Testis (tissue), 3 donors: Measurements from ENCODE around the gene ST6GALNAC1. TPM values are rescaled to one million over a fixed set of nuclear protein-coding genes. Genes with fewer than 3 reads are reported as not detected.
A peak's percentile ranks its signal among the peaks of the same experiment; 100 is the strongest.
"Not testable (repeated sequence)": the region's sequence is repeated elsewhere in the genome, so short reads cannot be mapped to it uniquely, and the experiment has no call there.

Source experiments
- DNase-seq: peaks from one replicate; pipeline ENCODE4 v3.0.0-alpha.2; 2019
- H3K27ac ChIP-seq, 2 donors: fragments of 200-600 bp; sonication (generic); one replicate each; pipeline ENCODE4 v1.5.1; 2019
- H3K27me3 ChIP-seq: fragments of 200-600 bp; sonication (generic); one replicate; pipeline ENCODE4 v1.5.1; 2019
- H3K36me3 ChIP-seq: fragments of 200-600 bp; sonication (generic); one replicate; pipeline ENCODE4 v1.5.1; 2017; ENCODE audit warnings: low read depth; ENCODE audit errors: missing control alignments
- H3K4me1 ChIP-seq: fragments of 200-600 bp; sonication (generic); one replicate; pipeline ENCODE4 v1.5.1; 2019
- H3K4me3 ChIP-seq, 2 donors: fragments of 200-600 bp; sonication (generic); one replicate each; pipeline ENCODE4 v1.5.1; 2017 to 2019
- H3K9me3 ChIP-seq: fragments of 200-600 bp; sonication (generic); one replicate; pipeline ENCODE4 v1.5.1; 2017
- POLR2A ChIP-seq: fragments of 450-650 bp; IDR thresholded peaks from one replicate; pipeline ENCODE4 v1.6.1; 2017; ENCODE audit warnings: antibody characterized with exemption, mild to moderate bottlenecking, moderate library complexity
- WGBS, 2 donors: methylation state at CpG; one replicate each; pipeline ENCODE4 v1.1.5; 2018; 5-methylcytosine and 5-hydroxymethylcytosine counted together
- intact Hi-C: fragments of 100-400 bp; cut with DNase I; formaldehyde crosslinking; loops from one replicate; pipeline ENCODE4 v1.15.1; 2023; ENCODE audit warnings: low total_unique reads
- polyA plus RNA-seq: library from polyadenylated mRNA; stranded (reverse); fragments of 350-450 nt; fragmentation: Illumina TruSeq; extraction: RNeasy Lipid Tissue Mini Kit (QIAGEN cat#74804); gene quantifications from one replicate; pipeline ENCODE4 v1.2.3, GENCODE V29; 2014; ENCODE audit warnings: low read depth, low replicate concordance; ENCODE audit not compliant: insufficient read depth
- total RNA-seq, 2 donors: library from RNA; depleted of rRNA; stranded (reverse); fragments of >200 nt; gene quantifications; one replicate each; pipeline ENCODE4 v1.2.3, GENCODE V29; 2016
- TF ChIP-seq, protein P1 (sequence below), 3 experiments: fragments of 450-650 bp in 2 of 3; fragments of 200-600 bp in 1 of 3; sonication (generic) in 1 of 3; IDR thresholded peaks; one replicate each; pipeline ENCODE4 v1.5.1; 2016 to 2019; ENCODE audit warnings: antibody characterized with exemption in 3 of 3, mild to moderate bottlenecking in 2 of 3, moderate library complexity in 1 of 3

Gene ST6GALNAC1
- total and polyA plus RNA-seq, 3 donors from 2014 or later, result 11.9 to 20.6 (median 20.1) TPM

GRCh38 chr17:76642032-76642561 lies 1.5 kb downstream of the ST6GALNAC1 start:
- TF ChIP-seq POLR2A, result no peak
- TF ChIP-seq, protein P1, sequence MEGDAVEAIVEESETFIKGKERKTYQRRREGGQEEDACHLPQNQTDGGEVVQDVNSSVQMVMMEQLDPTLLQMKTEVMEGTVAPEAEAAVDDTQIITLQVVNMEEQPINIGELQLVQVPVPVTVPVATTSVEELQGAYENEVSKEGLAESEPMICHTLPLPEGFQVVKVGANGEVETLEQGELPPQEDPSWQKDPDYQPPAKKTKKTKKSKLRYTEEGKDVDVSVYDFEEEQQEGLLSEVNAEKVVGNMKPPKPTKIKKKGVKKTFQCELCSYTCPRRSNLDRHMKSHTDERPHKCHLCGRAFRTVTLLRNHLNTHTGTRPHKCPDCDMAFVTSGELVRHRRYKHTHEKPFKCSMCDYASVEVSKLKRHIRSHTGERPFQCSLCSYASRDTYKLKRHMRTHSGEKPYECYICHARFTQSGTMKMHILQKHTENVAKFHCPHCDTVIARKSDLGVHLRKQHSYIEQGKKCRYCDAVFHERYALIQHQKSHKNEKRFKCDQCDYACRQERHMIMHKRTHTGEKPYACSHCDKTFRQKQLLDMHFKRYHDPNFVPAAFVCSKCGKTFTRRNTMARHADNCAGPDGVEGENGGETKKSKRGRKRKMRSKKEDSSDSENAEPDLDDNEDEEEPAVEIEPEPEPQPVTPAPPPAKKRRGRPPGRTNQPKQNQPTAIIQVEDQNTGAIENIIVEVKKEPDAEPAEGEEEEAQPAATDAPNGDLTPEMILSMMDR (IDR thresholded peaks at IDR 0.05), result no peak
- WGBS, 2 donors, result 64 to 82% methylated on average over 5 of the region's 5 CpGs

DNA sequence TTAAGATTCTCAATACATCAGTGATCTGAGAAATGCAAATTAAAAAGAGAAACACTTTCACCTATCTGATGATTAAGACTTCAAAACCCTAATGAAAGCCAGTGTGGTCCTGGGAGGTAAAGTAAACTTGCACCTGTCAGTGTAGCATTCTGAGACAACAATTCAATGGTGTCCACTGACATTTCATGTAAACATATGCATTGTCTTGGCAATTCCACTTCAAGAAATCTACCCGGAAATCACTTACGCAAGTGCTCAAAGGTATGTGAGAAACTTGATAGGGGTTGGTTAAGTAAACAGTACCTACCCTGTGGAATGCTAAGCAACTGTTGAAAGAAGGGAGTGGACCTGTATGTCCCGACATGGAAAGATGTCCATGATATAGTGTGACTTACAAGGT lies 2.1 kb downstream of the ST6GALNAC1 start:
- Histone ChIP-seq H3K4me1 (peaks cover 17% of the 10 kb centered on the region), H3K4me3 (no peak overlapping the region), H3K9me3 (no peaks in the 10 kb centered on the region), H3K36me3 (no peaks in the 10 kb centered on the region), H3K27ac (peak overlapping the region in 1 of 2 donors; percentile 22), H3K27me3 (no peaks in the 10 kb centered on the region)
- no peak for TF ChIP-seq POLR2A
- TF ChIP-seq, protein P1 (IDR thresholded peaks at IDR 0.05), result no peak
- 47 to 58% methylated on average over 3 of the region's 3 CpGs for WGBS, 2 donors
- no peak for DNase-seq
- intact Hi-C loops, result no loop called here

More at GRCh38 chr17:76642032-76642561, 1.5 kb downstream of the ST6GALNAC1 start:
- intact Hi-C loops, result no loop called here
- no peaks in the 10 kb centered on the region for H3K27me3 ChIP-seq
- H3K4me1 ChIP-seq, result peaks cover 17% of the 10 kb centered on the region
- no peak for DNase-seq
- no peaks in the 10 kb centered on the region for H3K9me3 ChIP-seq
- no peaks in the 10 kb centered on the region for H3K36me3 ChIP-seq
- no peak overlapping the region for H3K4me3 ChIP-seq
- H3K27ac ChIP-seq, result peak overlapping the region in 1 of 2 donors; percentile 38

DNA sequence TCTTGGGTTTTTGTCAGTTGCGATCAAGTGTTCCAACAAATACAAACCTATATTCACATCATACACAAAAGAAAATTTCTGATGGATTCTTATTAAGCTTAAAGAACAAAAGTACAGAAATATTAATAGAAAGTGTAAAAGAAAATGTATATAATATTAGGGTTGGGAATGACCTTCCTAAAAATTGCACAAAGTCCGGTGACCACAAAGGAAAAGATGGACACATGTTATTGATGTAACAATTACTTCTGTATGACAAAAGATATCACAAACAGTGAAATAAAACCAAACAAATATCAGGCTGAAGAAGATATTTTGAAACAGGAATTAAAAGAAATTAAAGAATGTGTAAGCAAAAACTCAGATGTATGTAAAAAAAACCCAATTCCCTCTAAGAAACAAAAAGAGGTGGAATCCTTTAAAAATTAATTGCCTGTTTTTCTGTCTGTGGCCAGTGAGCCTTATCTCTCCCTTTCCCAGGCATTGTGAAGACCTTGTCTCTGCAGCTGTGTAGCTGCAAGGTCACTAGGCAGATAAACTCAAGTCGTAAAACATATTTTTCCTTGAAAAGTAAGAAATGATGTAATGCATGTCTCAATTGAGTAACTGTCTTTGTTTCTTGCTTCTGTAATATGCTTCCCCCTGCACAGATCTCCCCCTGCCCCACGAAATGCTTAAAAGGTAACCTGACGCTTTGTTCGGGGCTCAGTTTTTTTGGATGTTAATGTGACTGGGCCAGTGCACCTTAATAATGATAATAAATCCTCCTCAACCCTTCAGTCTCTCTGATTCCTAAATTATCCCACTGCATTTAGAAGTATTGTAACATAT lies 2.8 kb downstream of the ST6GALNAC1 start:
- H3K4me1 ChIP-seq, result peaks cover 17% of the 10 kb centered on the region
- DNase-seq, result peak; percentile 45
- 51 to 62% methylated on average over 6 of the region's 6 CpGs for WGBS, 2 donors
- intact Hi-C loops, result no loop called here
- H3K27ac ChIP-seq, result peak overlapping the region in 1 of 2 donors; percentile 51
- H3K4me3 ChIP-seq, result no peak overlapping the region
- H3K36me3 ChIP-seq, result no peaks in the 10 kb centered on the region
- TF ChIP-seq, protein P1 (IDR thresholded peaks at IDR 0.05), result no peak
- TF ChIP-seq POLR2A, result no peak
- H3K27me3 ChIP-seq, result no peaks in the 10 kb centered on the region
- H3K9me3 ChIP-seq, result no peaks in the 10 kb centered on the region

GRCh38 chr17:76638263-76638662 lies 5.3 kb downstream of the ST6GALNAC1 start:
- intact Hi-C loops, result no loop called here
- Histone ChIP-seq H3K9me3 (no peaks in the 10 kb centered on the region), H3K27ac (peak overlapping the region in 1 of 2 donors; percentile 51), H3K4me3 (no peak overlapping the region), H3K27me3 (no peaks in the 10 kb centered on the region), H3K36me3 (no peaks in the 10 kb centered on the region), H3K4me1 (peaks cover 17% of the 10 kb centered on the region)
- 74 to 81% methylated on average over 10 of the region's 10 CpGs for WGBS, 2 donors
- no peak for TF ChIP-seq POLR2A
- TF ChIP-seq, protein P1 (IDR thresholded peaks at IDR 0.05), result no peak
- DNase-seq, result no peak

DNA sequence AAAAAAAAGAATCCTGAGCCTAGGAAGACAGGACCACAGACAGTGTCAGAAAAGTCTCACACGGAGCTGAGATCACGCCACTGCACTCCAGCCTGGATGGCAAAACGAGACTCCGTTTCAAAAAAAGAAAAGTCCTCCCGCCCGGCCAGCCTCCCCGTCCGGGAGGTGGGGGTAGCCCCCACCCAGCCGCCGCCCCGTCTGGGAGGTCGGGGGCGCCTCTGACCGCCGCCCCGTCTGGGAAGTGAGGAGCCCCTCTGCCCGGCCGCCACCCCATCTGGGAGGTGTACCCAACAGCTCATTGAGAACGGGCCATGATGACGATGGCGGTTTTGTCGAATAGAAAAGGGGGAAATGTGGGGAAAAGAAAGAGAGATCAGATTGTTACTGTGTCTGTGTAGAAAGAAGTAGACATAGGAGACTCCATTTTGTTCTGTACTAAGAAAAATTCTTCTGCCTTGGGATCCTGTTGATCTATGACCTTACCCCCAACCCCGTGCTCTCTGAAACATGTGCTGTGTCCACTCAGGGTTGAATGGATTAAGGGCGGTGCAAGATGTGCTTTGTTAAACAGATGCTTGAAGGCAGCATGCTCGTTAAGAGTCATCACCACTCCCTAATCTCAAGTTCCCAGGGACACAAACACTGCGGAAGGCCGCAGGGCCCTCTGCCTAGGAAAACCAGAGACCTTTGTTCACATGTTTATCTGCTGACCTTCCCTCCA lies 6.9 kb downstream of the ST6GALNAC1 start:
- H3K4me3 ChIP-seq, H3K36me3 ChIP-seq, H3K9me3 ChIP-seq, intact Hi-C loops, DNase-seq, H3K27ac ChIP-seq, H3K27me3 ChIP-seq: not testable (repeated sequence)
- H3K4me1 ChIP-seq, result peaks cover 17% of the 10 kb centered on the region
- 63 to 68% methylated on average over 12 to 21 of the region's 27 CpGs for WGBS, 2 donors
